Muscle layer of colon (tissue), 2 donors: Measurements from ENCODE around the gene PLXNA1.

Source experiments
- H3K27ac ChIP-seq: one replicate; pipeline ENCODE4 v1.7.0; 2013; ENCODE audit warnings: low read depth, mild to moderate bottlenecking, low read length, moderate library complexity
- H3K27me3 ChIP-seq, 2 donors: one replicate each; pipeline ENCODE4 v1.7.0; 2013; ENCODE audit warnings: low read length in 2 of 2, mild to moderate bottlenecking in 2 of 2; ENCODE audit not compliant: insufficient read depth in 2 of 2, control insufficient read depth in 1 of 2
- H3K36me3 ChIP-seq: one replicate; pipeline ENCODE4 v1.7.0; 2013; ENCODE audit warnings: mild to moderate bottlenecking, low read length; ENCODE audit not compliant: insufficient read depth
- H3K4me1 ChIP-seq: one replicate; pipeline ENCODE4 v1.7.0; 2013; ENCODE audit warnings: mild to moderate bottlenecking, low read length; ENCODE audit not compliant: insufficient read depth
- H3K4me3 ChIP-seq, 2 donors: one replicate each; pipeline ENCODE4 v1.7.0; 2013; ENCODE audit warnings: low read length in 2 of 2, low read depth in 1 of 2, mild to moderate bottlenecking in 1 of 2, moderate library complexity in 1 of 2
- H3K9ac ChIP-seq: one replicate; pipeline ENCODE4 v1.7.0; 2013; ENCODE audit warnings: low read length
- H3K9me3 ChIP-seq: one replicate; pipeline ENCODE4 v1.7.0; 2013; ENCODE audit warnings: mild to moderate bottlenecking, low read length
- donor health status: abdominal sarcoma.
- donor health status: Adenocarcinoma of cecum.

Gene PLXNA1

DNA sequence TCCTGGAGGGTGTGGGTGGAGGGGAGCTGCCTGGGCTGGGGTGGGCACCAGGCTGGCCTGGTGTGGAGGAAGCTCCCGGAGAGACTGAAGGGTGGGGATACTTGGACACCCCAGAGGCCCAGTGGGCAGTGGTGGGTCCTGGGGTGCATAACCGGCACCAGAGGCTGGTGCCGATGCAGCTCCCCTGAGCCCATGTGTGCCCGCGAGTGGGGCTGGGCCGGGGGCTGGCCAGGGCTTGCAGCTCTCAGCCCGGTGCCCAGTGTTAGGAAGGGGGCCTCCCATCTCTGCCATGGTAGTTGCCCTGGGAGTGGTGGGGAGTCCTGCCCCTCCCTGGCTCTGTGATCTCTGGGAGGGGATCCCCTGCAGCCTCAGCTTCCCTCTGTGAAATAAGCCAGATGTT, 9.3 kb downstream of the PLXNA1 start:
- Histone ChIP-seq H3K27ac (no peak overlapping the region), H3K36me3 (peaks cover 4% of the 10 kb centered on the region), H3K9me3 (no peaks in the 10 kb centered on the region), H3K4me1 (peaks cover 6% of the 10 kb centered on the region), H3K9ac (no peak overlapping the region), H3K4me3 (no peak overlapping the region), H3K27me3 (no peaks in the 10 kb centered on the region)

DNA sequence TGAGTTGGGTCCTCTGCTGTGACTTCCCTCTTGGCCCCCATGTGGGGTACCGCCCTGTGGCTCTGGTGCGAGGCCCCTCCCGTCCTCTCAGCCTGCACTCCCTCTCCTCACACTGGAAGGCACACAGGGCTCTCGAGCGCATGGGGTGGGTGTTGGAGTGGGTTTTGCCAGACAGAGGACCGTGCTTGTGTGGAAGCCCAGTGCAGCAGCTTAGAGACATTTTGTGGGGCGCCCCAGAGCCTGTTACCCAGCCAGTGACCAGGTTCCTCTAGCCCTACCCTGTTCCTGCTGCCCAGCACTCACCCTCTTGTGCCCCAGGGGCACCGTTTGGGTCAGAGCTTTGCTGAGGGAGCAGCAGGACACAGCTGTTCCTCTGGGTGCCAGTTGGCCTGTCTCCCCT, 9.9 kb downstream of the PLXNA1 start:
- peaks cover 4% of the 10 kb centered on the region for H3K36me3 ChIP-seq
- no peak overlapping the region for H3K9ac ChIP-seq
- no peak overlapping the region for H3K4me3 ChIP-seq
- no peak overlapping the region for H3K27ac ChIP-seq
- H3K9me3 ChIP-seq = no peaks in the 10 kb centered on the region
- H3K4me1 ChIP-seq = peaks cover 6% of the 10 kb centered on the region
- no peaks in the 10 kb centered on the region for H3K27me3 ChIP-seq

DNA sequence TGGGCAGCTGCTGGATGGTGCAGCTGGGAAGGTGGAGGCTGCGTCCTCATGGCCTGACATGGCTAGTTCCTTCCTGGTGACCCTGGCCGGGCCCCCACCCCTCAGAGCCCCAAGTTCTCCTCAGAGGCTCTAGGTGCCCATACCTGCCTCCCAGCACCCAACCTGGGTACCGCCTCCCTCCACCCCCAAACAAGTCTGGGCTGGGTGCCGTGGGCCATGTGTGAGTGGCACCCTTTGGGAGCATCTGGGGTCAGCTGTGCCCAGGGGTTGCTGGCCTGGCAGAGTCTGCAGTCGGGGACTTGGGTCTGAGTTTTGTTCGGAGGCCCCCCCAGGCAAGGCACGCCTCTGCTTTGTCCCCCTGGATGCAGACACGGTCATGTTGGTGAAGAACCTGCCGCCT, 10.5 kb downstream of the PLXNA1 start:
- Histone ChIP-seq H3K27ac (no peak overlapping the region), H3K9ac (no peak overlapping the region), H3K9me3 (no peaks in the 10 kb centered on the region), H3K4me1 (peaks cover 6% of the 10 kb centered on the region), H3K36me3 (peaks cover 4% of the 10 kb centered on the region), H3K27me3 (no peaks in the 10 kb centered on the region), H3K4me3 (no peak overlapping the region)

DNA sequence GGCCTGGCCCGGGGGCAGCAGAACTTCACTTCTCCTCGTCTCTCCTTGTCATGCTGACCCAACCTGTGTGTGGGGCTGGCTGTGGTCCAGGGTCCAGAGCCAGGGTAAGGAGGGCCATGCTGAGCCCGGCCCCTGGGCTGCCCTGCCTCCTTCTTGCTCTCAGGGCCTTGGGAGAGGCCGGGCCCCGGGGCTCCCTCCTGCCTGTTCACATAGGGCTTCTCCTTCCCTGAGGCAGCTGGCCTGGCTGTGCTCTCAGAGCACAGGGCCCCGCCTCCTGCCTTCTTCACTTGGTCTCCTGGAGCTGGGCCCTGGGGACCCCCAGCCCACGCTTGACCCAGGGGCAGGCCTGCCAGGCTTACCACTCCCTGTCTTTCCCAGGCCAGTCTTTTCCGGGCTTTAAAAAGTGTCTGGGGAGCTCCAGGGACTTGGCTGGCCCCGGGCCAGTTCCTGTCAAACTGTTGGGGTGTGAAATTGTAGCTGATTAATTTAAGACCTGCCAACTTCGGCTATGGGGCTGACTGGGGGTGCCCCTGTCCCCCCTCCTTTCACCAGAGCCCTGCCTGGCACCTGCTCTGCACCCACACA, 11.8 kb downstream of the PLXNA1 start:
- no peak overlapping the region for H3K9ac ChIP-seq
- H3K36me3 ChIP-seq = peaks cover 3% of the 10 kb centered on the region
- H3K4me3 ChIP-seq = no peak overlapping the region
- H3K4me1 ChIP-seq = peaks cover 6% of the 10 kb centered on the region
- H3K27me3 ChIP-seq = no peaks in the 10 kb centered on the region
- no peak overlapping the region for H3K27ac ChIP-seq
- no peaks in the 10 kb centered on the region for H3K9me3 ChIP-seq

DNA sequence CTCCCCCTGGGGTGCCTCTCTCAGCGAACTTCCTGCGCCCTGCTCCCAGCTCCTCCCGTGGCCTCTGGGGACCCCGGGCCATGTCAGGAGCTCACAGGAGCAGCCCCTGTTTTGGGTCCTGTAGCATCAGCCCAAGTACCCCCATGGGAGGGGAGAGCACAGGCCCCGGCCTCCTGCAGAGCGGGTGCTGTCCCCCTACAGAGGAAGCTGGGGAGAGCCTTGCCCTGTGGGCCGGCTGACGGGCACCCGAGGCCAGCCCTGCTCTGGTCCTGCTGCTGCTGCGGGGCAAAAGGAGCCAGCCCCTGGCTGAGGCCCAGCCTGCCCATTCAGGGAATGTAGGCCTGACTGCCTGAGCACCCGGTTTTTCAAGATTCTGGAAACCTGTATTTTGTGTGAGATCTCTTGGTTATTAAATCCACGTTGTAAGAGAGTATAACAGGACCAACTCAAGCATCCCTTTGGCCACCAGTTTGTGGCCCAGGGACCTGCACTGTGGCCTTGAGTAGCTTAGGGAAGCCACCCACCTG, 12.4 kb downstream of the PLXNA1 start:
- Histone ChIP-seq H3K27ac (no peak overlapping the region), H3K27me3 (no peaks in the 10 kb centered on the region), H3K9ac (no peak overlapping the region), H3K4me3 (no peak overlapping the region), H3K9me3 (no peaks in the 10 kb centered on the region), H3K4me1 (peaks cover 6% of the 10 kb centered on the region), H3K36me3 (no peaks in the 10 kb centered on the region)

DNA sequence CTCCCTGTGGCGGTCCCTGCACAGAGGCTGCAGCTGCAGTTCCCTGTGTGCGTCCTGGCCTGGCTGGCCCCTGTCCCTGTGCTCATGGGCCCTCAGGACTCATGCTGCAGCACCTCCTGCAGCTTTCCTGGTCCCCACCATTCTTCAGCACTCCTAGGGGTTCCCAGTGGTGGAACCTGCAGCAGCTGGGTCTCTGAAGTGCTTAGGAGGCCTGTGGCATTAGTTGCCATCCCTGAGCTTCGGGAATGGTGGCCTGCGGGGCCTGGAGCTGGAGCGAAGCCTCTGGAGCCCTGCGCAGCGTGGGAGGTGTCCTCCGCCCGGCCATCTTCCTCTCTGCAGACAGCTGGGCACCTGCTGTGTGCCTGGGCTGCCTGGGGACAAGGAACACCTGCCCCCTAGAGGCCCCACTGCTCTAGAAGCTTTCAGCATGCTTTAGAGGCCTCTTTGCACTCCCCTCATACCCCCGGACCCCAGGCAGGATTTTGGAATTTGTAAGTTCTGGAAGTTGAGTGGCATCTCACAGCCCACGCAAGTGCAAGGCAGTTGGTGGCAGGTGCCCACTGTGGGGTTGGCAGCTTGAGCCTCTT, 13.1 kb downstream of the PLXNA1 start:
- no peaks in the 10 kb centered on the region for H3K9me3 ChIP-seq
- H3K4me1 ChIP-seq = peaks cover 6% of the 10 kb centered on the region
- no peak overlapping the region for H3K27ac ChIP-seq
- no peaks in the 10 kb centered on the region for H3K36me3 ChIP-seq
- H3K27me3 ChIP-seq = no peaks in the 10 kb centered on the region
- H3K9ac ChIP-seq = no peak overlapping the region
- H3K4me3 ChIP-seq = no peak overlapping the region

DNA sequence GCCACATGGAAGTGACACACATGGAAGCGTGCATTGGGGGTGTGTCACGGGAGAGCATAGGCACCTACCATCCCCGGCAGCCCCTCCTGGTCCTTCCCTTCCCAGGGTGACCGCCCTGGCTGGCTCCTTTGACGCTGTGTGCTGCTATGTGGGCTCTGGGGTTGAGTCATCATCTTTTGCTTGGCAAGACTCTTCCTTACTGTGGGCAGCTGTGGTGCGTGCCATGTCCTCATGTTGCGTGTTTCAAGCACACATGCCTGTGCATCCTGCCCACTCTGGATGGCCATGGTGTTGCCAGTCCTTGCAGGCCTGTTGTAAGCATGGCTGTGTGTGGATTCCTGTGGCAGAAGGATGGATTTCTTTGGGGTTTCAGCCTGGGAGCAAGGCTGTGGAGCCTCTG, 14.0 kb downstream of the PLXNA1 start:
- Histone ChIP-seq H3K9ac (no peak overlapping the region), H3K4me1 (peaks cover 13% of the 10 kb centered on the region), H3K4me3 (no peak overlapping the region), H3K36me3 (no peaks in the 10 kb centered on the region), H3K27ac (no peak overlapping the region), H3K9me3 (no peaks in the 10 kb centered on the region), H3K27me3 (no peaks in the 10 kb centered on the region)

DNA sequence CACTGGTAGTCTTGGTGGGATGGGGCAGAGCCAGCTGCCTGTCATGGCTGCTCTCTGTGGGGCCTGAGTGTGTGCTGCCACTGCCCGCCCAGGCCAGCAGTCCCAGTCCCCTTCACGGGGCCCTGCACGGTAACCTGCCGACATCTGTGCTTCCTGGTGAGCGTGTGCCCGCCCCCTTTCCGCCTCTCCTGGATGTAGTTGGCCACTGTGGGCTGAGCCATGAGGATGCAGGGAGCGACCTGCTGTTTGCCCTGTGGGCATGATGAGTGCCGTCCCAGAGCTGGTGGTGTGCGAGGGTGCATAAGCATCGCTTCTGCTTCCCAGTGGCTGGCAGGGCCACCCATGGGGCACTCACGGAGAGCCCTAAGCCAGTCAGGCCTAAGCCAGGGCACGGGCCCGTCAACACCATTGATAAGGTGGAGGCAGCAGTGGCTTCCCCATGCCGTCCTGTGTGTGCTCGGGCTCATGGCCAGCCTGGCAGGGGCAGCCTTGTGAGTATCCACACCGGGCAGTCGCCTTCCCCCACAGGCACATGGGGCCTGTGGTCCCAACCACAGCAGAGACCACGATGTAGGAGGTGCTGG, 14.6 kb downstream of the PLXNA1 start:
- Histone ChIP-seq H3K9me3 (no peaks in the 10 kb centered on the region), H3K9ac (no peak overlapping the region), H3K27ac (no peak overlapping the region), H3K4me1 (peaks cover 17% of the 10 kb centered on the region), H3K36me3 (no peaks in the 10 kb centered on the region), H3K4me3 (no peak overlapping the region), H3K27me3 (no peaks in the 10 kb centered on the region)

DNA sequence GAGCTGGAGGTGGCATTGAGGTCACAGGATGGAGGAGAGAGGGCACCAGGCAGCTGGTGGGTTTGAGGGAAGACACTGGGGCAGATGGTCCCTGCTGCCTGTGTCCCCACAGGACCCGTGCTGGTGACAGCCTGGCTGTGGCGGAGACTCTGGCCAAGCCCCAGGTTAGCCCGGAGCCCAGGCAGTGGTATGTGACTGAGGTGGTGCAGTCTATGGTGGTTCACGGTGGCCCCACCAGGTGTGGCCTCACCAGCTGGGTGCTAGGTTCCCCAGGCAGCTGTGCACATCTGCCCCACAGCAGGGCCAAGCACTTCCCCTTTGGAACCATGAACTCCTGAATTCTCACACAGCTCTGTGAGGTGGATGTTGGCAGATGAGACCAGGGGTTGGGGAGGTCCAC, 15.4 kb downstream of the PLXNA1 start:
- peaks cover 20% of the 10 kb centered on the region for H3K4me1 ChIP-seq
- H3K27me3 ChIP-seq = no peaks in the 10 kb centered on the region
- H3K27ac ChIP-seq = no peak overlapping the region
- H3K9ac ChIP-seq = no peak overlapping the region
- H3K36me3 ChIP-seq = no peaks in the 10 kb centered on the region
- H3K9me3 ChIP-seq = no peaks in the 10 kb centered on the region
- no peak overlapping the region for H3K4me3 ChIP-seq

DNA sequence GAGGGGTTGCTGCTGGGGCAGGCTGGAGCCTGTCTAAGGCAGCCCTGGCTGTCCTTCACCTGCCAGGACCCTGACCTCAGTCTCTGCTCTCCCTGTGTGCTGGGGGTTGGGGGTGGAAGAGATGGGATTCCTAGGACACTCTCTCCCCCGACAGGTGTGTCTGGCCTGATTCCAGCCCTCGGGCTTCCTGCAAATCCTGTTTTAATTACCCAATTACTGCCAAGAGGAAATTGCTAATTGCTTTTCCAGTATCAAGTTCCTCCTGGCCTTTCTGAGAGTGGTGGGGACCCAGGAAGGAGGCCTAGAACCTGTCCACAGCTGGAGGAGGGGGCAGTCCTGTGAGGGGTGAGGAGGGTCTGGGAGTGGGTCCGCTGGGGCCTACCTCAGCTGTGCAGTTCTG, 15.8 kb downstream of the PLXNA1 start:
- no peak overlapping the region for H3K27ac ChIP-seq
- H3K36me3 ChIP-seq = no peaks in the 10 kb centered on the region
- peaks cover 20% of the 10 kb centered on the region for H3K4me1 ChIP-seq
- H3K27me3 ChIP-seq = no peaks in the 10 kb centered on the region
- H3K9me3 ChIP-seq = no peaks in the 10 kb centered on the region
- H3K4me3 ChIP-seq = no peak overlapping the region
- H3K9ac ChIP-seq = no peak overlapping the region

DNA sequence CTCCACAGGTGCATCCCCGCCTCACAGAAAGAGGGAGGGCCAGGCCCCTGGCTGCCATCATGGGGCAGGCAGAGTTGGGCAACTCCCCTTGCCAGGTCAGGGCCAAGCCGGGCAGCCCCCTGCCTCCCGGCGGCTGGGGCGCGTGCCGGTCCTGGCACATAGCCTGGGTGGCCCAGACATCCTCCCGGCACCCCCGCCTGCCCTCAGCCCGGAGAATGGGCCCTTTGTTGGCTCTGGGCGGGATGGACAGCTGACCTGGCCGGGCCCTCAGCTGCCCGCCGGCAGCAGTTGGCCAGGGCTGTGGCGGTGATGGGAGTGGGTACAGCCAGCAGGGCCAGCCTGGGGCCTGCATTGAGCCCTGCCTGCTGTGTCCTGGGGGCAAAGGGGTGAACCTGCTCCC, 16.5 kb downstream of the PLXNA1 start:
- Histone ChIP-seq H3K36me3 (no peaks in the 10 kb centered on the region), H3K4me1 (peaks cover 14% of the 10 kb centered on the region), H3K9ac (no peak overlapping the region), H3K27ac (no peak overlapping the region), H3K9me3 (no peaks in the 10 kb centered on the region), H3K27me3 (no peaks in the 10 kb centered on the region), H3K4me3 (no peak overlapping the region)

DNA sequence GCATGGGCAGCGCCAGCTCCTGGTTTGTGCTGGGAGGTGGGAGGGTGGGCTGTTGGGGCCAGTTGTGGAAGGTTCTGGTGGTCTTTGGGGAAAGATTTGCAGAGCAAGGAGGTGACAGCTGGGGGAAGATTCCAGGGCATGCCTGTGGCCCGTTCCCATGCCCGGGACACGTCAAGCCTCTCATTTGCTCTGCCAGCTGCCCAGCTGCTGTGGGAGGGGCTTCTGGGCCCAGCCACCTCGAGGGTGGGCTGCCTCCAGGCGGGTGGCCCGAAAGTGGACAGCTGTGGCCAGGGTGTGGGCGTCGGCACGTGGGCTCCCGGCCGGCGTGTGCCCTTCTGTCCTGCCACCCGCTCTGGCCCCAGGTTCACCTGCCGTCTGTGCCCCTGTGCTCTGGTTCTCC, 17.2 kb downstream of the PLXNA1 start:
- H3K4me1 ChIP-seq = peaks cover 14% of the 10 kb centered on the region
- no peak overlapping the region for H3K27ac ChIP-seq
- H3K9ac ChIP-seq = no peak overlapping the region
- no peaks in the 10 kb centered on the region for H3K9me3 ChIP-seq
- no peaks in the 10 kb centered on the region for H3K36me3 ChIP-seq
- H3K27me3 ChIP-seq = no peaks in the 10 kb centered on the region
- H3K4me3 ChIP-seq = no peak overlapping the region
